HFFc6 (cell line): ENCODE measurements around the gene SP140L. TPM values are rescaled to one million over a fixed set of nuclear protein-coding genes. Genes with fewer than 3 reads are reported as not detected.
A peak's percentile ranks its signal among the peaks of the same experiment; 100 is the strongest.

Experiments
- DNase-seq: peaks from one replicate; pipeline ENCODE4 v3.0.0-alpha.2; 2018
- H3K27ac Mint-ChIP-seq: 2 replicates; pipeline ENCODE4 v1.8.0; 2020; ENCODE audit warnings: mild to moderate bottlenecking, mixed read lengths
- H3K27me3 Mint-ChIP-seq: 2 replicates; pipeline ENCODE4 v1.8.0; 2021; ENCODE audit warnings: mild to moderate bottlenecking, moderate library complexity, mixed read lengths; ENCODE audit not compliant: insufficient read depth
- H3K36me3 Mint-ChIP-seq: 2 replicates; pipeline ENCODE4 v1.8.0; 2021; ENCODE audit warnings: low read depth, mixed read lengths
- H3K4me1 Mint-ChIP-seq: 2 replicates; pipeline ENCODE4 v1.8.0; 2020; ENCODE audit warnings: low read depth, mixed read lengths
- H3K4me3 Mint-ChIP-seq: 2 replicates; pipeline ENCODE4 v1.8.0; 2020; ENCODE audit warnings: mild to moderate bottlenecking, moderate library complexity, mixed read lengths
- H3K9me3 Mint-ChIP-seq: 2 replicates; pipeline ENCODE4 v1.8.0; 2020; ENCODE audit warnings: mild to moderate bottlenecking, mixed read lengths
- total RNA-seq, 6 experiments: library from RNA; stranded (reverse); fragmentation: NEBNext Ultra II Directional; extraction: Animal tissue kit (Norgen Biotek cat#: 25700); gene quantifications; 2 replicates in 1 of 6; 3 replicates in 5 of 6; pipeline ENCODE4 v1.2.3, GENCODE V29; 2021
- TF ChIP-seq, protein P1 (sequence below): fragments of 200-600 bp; sonication (generic); IDR thresholded peaks from 2 replicates; pipeline ENCODE4 v1.5.0; 2021; ENCODE audit warnings: antibody characterized with exemption, mild to moderate bottlenecking

Gene SP140L
- total RNA-seq, 6 experiments from 2014 or later, result 18.4 to 23.9 (median 19.6) TPM

DNA sequence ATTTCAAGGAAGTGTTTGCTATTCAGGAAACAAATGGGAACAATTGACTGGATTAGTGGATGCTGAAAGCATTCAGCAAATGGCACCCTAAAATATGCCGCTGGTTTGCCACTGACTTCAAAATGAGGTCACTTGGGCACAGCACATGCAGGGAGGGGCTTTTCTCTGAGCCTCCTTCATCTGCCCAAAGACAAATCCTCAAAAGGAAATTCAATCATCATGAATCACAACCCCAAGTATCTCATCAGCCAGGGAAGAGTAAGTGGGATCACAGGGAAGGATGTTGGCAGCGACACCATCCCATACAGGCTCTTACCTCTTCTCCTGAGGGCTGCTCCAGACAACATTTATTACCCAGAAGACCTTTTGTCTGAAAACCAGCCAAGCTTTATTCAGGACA lies 14.4 kb upstream of the SP140L start:
- H3K4me3 Mint-ChIP-seq, result no peak overlapping the region; the same call in 1 of the 2 replicates
- peak; percentile 61 for DNase-seq
- peaks cover 2% of the 10 kb centered on the region for H3K27me3 Mint-ChIP-seq
- TF ChIP-seq, protein P1, sequence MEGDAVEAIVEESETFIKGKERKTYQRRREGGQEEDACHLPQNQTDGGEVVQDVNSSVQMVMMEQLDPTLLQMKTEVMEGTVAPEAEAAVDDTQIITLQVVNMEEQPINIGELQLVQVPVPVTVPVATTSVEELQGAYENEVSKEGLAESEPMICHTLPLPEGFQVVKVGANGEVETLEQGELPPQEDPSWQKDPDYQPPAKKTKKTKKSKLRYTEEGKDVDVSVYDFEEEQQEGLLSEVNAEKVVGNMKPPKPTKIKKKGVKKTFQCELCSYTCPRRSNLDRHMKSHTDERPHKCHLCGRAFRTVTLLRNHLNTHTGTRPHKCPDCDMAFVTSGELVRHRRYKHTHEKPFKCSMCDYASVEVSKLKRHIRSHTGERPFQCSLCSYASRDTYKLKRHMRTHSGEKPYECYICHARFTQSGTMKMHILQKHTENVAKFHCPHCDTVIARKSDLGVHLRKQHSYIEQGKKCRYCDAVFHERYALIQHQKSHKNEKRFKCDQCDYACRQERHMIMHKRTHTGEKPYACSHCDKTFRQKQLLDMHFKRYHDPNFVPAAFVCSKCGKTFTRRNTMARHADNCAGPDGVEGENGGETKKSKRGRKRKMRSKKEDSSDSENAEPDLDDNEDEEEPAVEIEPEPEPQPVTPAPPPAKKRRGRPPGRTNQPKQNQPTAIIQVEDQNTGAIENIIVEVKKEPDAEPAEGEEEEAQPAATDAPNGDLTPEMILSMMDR, result no peak
- H3K27ac Mint-ChIP-seq, result no peak overlapping the region
- H3K4me1 Mint-ChIP-seq, result peaks cover 14% of the 10 kb centered on the region
- no peaks in the 10 kb centered on the region for H3K36me3 Mint-ChIP-seq
- H3K9me3 Mint-ChIP-seq, result no peaks in the 10 kb centered on the region

DNA sequence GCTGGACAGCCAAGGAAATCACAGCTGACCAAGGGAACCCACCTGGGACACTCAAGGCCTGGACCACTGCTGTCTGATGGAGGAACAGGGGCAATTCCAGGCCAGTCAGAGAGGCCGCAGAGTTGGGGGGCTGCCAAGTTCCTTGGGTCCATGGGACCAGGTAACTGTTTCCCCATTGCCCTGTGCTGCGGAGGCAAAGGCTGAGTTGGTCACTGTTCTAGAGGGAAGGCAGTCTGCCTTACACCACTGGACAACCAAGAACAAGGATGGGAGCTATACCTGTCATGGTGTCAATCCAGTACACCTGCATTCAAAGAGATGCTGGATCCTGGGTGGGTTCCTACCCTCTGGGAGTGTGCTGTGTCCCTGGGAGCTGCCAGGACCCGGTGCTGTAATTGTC lies 9.6 kb upstream of the SP140L start:
- DNase-seq, result no peak
- no peak overlapping the region for H3K4me3 Mint-ChIP-seq
- H3K27me3 Mint-ChIP-seq, result peaks cover 3% of the 10 kb centered on the region
- H3K27ac Mint-ChIP-seq, result no peak overlapping the region
- peaks cover 7% of the 10 kb centered on the region for H3K9me3 Mint-ChIP-seq
- H3K36me3 Mint-ChIP-seq, result peaks cover 3% of the 10 kb centered on the region; the same call in 1 of the 2 replicates
- TF ChIP-seq, protein P1, result no peak
- peaks cover 10% of the 10 kb centered on the region for H3K4me1 Mint-ChIP-seq

DNA sequence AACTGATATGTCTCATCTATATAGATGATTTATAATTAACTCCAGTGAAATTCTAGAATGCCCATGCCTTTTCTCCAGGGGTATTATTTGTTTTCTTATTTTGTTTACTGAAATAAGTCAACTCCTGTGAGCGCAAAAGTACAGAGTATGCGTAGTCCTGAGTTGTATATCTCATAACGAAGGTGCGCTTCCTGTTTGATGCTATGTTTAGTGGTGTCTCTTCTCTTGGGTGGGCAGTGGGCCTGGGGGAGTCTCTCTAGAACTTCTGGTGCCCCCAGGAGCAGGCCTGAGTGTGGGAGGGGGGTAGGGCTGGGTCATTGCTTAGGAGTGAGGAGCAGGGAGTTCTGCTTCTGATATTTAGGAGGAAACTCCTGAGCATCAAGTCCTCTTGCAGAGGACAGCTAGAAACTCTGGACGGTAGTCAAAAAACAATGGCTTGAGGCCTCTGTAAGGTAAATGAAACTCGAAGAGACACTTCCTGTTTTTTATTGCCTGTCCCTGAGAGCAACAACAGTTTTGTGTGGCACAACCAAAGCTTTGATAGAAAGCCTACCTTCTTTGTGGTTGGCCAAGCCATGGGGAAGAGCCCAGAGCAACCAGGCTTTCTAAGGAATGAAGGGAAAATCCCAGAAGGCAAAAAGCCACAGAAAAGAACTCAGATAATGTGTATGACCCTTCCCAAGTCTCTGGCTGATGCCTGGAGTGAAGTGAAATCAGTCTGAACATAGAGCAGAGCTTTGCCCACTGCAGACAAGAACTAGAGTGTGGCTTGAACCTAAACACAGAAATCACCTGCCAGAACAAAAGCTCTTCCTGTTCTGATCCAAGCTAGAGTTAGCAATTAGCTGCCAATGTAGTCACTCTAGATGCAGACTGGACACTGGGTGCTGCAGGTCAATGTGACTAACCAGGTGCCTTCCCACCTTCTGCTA lies 8.5 kb upstream of the SP140L start:
- Mint-ChIP-seq H3K27ac (no peak overlapping the region), H3K4me3 (no peak overlapping the region), H3K36me3 (peaks cover 10% of the 10 kb centered on the region; the same call in 1 of the 2 replicates), H3K27me3 (peaks cover 7% of the 10 kb centered on the region), H3K9me3 (peaks cover 14% of the 10 kb centered on the region), H3K4me1 (no peaks in the 10 kb centered on the region)
- no peak for DNase-seq
- TF ChIP-seq, protein P1, result no peak

DNA sequence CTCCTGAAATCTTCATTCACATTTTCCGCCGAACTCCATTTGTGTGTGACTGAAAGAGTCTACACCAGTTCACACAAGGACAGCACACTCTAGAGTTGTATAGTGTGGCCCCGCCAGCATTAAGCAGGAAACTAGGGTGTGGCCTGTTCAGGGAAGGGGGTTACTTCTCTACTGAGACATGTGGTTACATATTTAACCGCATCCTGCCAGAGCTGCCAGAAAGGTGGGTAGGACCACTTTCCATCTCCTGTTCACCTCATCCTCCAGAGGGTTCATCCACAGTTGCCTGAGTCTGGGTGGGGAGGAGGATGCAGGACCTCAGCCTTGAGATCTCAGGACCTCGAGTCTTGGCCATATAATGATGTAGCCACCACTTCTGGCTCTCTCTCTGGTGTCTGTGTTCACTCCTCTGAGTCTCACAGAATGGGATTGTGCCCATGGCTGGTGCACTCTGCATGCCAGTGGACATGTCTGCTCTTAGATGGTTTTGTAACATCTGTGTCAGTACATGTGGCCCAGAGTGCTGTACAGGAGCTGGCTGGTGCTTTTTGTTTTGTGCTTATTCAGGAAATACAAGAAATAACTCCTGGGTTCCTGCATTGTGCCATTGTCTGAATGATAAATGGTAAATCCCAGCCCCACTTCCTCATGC lies 7.7 kb upstream of the SP140L start:
- Mint-ChIP-seq H3K27ac (no peak overlapping the region), H3K27me3 (peaks cover 8% of the 10 kb centered on the region), H3K36me3 (peaks cover 10% of the 10 kb centered on the region; the same call in 1 of the 2 replicates), H3K9me3 (peaks cover 14% of the 10 kb centered on the region), H3K4me1 (no peaks in the 10 kb centered on the region), H3K4me3 (no peak overlapping the region)
- TF ChIP-seq, protein P1, result no peak
- DNase-seq, result no peak

DNA sequence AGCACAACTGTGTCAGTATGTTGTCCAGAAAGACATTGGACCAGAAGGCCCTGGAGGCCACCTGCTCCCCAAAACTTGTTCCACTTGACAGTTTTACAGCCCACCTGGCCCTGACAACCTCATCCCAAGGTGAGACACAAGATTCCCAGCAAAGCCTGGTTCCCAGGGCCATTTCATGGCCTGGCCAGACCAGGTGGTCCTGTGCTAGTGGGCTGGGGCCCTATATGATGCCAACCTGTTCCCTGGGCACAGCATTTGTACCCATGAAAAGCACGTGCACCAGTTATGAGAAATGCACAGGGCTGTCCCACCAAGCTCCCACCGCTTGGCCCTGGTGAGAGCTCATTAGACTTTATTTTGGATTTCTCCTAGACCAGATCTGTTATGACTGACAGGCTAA lies 6.0 kb upstream of the SP140L start:
- H3K4me3 Mint-ChIP-seq, result no peak overlapping the region
- H3K4me1 Mint-ChIP-seq, result peaks cover under 1% of the 10 kb centered on the region
- TF ChIP-seq, protein P1, result no peak
- H3K9me3 Mint-ChIP-seq, result peaks cover 14% of the 10 kb centered on the region
- no peak for DNase-seq
- no peak overlapping the region for H3K27ac Mint-ChIP-seq
- H3K27me3 Mint-ChIP-seq, result peaks cover 8% of the 10 kb centered on the region
- peaks cover 10% of the 10 kb centered on the region; the same call in 1 of the 2 replicates for H3K36me3 Mint-ChIP-seq
